ENCODE data around the gene CMTM4.
"Not testable (repeated sequence)": the region's sequence is repeated elsewhere in the genome, so short reads cannot be mapped to it uniquely, and the experiment has no call there.

CMTM4 gene

GRCh38 chr16:66639091-66639885, 57.3 kb downstream of the CMTM4 start:
- no peak for DNase-seq

DNA sequence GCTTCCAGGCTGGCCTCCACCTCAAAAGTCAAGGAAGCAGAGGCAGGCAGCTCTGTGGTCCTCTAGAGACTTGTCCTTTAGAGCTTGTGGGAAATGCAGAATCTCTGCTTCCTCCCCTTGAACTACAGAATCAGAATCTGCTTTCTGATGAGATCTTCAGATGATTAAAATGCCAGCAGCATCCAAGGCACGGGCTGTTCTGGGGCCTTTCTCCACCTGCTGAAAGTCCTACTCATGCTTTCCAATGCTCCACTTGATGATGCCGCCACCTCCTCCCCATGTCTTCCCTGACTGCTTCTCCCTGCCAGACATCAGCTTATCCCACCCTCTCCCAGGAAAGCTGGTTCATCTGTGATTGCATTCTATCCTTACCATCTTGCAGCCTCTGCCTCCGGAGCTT, 58.7 kb downstream of the CMTM4 start:
- no peak for DNase-seq

DNA sequence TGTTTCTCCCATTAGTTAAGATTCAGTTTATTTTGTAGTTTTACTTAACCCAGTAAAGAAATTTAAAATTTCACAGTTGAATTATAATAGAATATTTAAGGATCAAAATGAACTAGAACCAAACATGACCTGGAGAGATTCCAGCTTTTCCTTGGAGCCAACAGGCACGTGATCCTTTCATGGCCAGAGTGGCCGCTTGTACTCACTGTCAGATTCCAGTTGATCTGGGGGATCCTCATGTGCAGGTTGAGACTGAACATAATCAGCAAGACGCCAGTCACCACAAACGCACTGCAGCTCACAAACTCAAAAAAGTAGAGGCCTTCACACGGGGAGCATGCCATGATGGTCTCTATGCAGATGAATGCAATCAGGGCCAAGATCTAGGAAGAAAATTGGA, 60.3 kb downstream of the CMTM4 start:
- DNase-seq: no peak

DNA sequence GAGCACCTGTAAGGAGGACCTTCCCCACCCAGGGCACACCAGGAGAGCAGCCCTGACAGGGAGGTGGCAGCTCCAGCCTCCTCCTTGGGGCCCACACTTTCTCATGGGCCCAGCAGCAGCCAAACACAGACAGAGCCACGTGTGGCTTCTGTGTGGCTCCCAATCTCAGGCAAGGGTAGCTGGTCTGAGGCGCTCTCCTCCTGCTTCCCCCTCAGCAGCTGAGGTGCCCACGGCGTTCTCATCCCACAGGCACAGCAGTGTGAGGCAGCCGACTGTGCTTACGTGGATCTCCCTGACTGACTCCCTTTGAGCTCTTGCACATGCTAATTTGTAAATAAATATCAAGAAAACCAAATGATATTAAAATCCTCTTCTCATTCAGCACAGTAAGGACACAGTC, 61.1 kb downstream of the CMTM4 start:
- DNase-seq: no peak

DNA sequence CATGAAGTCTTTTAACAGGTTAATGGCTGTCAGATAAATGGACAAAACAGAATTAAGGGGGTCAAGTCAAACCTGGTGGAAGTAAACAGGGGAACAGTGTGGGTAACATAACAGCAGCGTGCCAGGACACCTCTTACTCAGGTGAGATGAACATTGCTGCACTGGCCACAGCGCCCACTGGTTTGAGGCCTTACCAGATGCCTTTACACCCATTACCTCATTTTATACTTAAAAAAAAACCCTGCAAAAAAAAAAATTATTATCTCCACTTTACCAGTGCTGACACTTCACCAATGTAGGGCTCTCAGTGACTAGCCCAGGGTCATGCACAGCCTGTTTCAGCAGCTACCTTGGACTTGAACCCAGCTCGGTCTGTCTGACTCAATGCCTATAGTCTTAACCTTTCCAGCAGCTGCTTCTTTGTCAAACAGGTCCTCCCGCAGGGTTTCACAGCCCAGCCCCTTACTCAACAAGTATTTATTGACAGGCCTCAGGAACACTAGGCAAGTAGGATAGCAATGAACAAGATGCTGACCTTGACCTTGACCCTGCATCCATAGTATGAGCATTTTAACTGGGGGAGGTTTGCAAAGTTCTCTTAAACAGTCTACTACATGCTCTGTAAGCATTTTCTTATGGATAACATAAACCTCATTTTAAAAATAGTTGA, 61.9 kb downstream of the CMTM4 start:
- DNase-seq: no peak

DNA sequence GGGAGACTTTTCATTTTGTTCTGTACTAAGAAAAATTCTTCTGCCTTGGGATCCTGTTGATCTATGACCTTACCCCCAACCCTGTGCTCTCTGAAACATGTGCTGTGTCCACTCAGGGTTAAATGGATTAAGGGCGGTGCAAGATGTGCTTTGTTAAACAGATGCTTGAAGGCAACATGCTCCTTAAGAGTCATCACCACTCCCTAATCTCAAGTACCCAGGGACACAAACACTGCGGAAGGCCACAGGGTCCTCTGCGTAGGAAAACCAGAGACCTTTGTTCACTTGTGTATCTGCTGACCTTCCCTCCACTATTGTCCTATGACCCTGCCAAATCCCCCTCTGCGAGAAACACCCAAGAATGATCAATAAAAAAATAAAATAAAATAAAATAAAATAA, 65.0 kb downstream of the CMTM4 start:
- DNase-seq: not testable (repeated sequence)

DNA sequence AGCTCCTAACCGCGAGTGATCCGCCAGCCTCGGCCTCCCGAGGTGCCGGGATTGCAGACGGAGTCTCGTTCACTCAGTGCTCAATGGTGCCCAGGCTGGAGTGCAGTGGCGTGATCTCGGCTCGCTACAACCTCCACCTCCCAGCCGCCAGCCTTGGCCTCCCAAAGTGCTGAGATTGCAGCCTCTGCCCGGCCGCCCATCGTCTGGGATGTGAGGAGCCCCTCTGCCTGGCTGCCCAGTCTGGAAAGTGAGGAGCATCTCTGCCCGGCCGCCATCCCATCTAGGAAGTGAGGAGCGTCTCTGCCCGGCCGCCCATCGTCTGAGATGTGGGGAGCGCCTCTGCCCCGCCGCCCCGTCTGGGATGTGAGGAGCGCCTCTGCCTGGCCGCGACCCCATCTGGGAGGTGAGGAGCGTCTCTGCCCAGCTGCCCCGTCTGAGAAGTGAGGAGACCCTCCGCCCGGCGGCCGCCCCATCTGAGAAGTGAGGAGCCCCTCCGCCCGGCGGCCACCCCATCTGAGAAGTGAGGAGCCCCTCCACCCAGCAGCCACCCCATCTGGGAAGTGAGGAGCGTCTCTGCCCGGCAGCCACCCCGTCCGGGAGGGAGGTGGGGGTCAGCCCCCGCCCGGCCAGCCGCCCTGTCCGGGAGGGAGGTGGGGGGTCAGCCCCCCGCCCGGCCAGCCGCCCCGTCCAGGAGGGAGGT, 65.8 kb downstream of the CMTM4 start:
- DNase-seq: not testable (repeated sequence)

DNA sequence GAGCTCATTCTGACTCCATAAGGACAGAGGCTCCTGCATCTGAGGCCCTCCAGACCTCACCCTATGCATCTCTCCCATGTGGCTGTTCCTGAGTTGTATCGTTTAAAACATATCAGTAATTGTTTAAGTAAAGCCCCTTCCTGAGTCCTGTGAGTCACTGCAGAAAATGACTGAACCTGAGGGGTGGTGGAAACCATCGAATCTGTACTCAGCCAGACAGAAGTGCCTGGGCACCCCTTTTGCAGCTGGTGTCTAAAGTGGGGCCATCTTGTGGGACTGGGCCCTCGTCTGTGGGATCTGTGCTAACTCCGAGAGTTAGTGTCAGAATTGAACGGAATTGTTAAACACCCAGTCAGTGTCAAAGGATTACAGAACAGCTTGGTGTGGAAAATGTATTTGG, 66.7 kb downstream of the CMTM4 start:
- no peak for DNase-seq

DNA sequence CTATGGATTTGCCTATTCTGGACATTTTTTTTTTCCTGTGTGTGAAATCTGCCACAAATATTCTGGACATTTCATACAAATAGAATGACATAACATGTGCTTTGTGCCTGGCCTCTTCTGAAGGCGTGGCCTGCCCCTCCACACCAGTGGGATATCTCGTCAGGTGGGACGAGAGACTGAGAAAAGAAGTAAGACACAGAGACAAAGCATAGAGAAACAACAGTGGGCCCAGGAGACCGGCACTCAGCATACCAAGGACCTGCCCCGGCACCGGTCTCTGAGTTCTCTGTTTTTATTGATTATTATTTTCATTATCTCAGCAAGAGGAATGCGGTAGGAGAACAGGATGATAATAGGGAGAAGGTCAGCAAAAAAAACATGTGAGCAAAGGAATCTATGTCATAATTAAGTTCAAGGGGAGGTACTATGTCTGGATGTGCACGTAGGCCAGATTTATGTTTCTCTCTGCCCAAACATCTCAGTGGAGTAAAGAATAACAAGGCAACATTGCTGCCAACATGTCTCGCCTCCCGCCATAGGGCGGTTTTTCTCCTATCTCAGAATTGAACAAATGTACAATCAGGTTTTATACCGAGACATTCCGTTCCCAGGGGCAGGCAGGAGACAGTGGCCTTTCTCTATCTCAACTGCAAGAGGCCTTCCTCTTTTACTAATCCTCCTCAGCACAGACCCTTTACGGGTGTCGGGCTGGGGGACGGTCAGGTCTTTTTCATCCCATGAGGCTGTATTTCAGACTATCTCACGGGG, 68.7 kb downstream of the CMTM4 start:
- not testable (repeated sequence) for DNase-seq

GRCh38 chr16:66623755-66624154, 72.8 kb downstream of the CMTM4 start:
- DNase-seq: no peak

DNA sequence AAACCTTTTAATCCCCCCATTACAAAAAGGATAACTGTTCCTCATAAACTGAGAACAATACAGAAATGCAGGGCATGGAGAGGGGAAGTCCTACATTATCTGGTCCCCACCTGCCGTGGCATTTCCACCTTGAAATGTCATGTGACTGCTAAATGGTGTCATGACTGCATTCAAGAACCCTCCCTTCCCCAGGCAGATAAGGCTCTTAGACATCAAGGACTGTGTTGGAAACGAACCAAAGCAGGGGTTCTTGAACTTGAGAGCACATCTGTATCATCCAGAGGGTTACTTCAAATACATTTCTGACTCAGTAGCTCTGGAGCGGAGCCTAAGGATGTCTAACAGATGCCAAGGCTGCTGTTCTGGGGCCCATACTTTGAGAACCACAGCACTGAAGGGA, 73.7 kb downstream of the CMTM4 start:
- no peak for DNase-seq

GRCh38 chr16:66621973-66622372, 74.6 kb downstream of the CMTM4 start:
- DNase-seq: no peak

DNA sequence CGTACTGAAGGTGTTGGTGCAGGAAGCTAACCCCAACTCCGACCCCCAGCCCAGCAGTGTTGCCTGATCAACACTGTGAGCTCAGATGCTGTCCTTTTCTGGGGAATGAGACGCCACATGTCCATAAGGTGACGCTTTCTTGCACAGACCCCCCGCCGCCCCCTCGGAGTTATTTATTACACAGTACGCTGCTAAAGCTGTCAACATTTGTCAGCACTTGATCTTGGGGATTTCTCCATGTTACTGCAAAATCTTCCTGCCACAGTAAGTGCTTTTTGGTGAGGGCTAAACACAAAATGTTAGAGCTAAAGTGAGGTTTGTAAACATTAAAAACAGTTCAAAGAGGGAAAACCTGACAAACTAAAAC, 76.1 kb downstream of the CMTM4 start:
- no peak for DNase-seq

DNA sequence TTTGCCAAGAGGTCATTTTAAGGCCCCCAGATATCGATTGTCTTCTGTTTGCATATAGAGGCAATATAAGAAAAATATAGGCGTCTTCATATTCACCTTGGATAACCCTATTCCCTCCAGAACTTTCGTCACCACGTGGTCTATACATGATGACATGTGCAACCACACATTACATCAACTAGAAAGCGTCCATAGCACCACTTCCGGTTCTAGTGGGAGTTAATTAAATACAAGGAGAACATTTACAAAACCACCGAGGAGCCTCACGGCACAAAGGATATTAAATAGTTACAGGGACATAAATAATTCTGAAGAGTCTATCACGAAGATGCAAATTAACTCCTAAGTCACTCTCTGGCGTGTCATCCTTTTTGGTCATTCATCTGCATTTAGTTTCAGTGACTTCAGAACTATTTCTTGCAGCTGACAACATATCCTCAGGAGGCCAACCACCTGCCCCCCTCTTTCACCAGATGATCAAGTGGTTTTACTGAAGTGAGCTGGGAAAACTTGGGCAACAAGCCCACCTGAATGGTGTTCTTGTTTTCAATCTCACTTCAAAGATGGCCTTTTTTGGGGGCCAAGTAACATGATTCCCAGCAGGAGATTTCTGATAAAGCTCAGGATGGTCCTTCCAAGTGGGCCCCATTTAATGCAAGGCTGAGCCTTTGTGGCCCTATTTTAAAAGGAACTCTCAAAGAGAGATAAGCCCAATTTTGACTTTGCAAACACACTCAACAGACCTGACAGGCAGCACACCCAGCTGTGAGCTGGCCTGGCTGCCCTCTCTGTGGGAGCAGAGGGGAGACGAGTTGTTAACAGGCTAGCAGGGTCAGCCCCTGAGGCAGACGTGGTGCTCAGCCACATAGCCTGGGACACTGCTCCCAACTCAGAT, 76.8 kb downstream of the CMTM4 start:
- no peak for DNase-seq

DNA sequence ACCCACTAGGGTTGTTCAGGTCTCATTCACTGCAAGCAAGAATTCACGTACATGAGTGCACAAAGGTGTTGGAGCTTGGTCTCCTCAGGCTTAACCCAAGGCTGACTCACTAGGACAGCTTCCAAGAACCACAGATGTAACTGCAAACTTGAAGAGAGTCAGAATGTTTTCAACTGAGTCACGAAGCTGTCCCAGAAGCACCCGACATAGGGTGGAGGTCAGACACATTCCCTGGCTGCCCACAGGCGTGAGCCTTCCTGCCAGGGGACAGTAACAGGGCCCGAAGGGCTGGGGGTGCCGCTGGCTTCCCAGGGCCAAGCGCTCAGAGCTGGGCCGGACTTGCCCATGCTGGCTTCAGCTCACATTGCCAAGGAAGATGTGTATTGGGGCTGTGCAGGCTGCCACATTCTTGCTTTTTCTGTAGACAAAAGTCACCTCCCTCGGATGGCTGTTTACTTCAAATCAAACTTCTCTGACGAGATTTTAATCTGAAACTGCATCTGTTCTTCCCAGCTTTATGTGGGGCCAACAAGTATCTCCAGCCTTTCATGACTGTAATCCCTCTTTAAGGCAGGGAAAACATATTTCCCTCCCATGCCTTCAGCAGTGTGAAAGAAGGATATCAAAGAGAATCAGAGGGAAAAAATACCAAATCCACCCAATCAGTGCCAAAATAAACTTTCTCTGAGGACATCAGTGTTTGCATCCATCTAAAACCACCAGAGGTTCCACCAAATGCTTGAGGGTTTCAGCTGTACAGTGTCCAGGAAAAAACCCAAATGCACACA, 77.8 kb downstream of the CMTM4 start:
- DNase-seq: no peak

- DNase-seq: no peak
These were observed 78.8 kb downstream of the CMTM4 start for GRCh38 chr16:66617728-66618127.

GRCh38 chr16:66617010-66617434, 79.5 kb downstream of the CMTM4 start:
- DNase-seq: no peak

GRCh38 chr16:66616592-66616991, 80.0 kb downstream of the CMTM4 start:
- DNase-seq: no peak

DNA sequence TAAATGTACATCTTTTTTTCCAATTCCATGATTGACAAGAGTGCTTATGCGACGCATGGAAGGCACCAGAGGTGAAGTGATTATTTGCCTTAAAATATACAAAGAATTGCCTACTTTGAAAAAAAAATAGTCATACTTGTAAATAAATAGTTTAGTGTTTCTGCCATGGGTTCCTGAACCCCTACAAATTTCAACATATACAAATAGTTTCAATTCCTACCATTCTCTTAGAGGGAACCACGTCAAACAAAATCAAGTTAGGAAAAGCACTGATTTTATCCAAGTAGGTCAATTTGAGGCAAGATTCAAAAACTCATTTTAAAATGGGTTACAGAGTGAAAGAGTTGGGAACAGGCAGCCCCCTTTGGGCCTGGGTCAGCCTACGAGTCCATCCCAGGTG, 80.4 kb downstream of the CMTM4 start:
- DNase-seq: no peak

DNA sequence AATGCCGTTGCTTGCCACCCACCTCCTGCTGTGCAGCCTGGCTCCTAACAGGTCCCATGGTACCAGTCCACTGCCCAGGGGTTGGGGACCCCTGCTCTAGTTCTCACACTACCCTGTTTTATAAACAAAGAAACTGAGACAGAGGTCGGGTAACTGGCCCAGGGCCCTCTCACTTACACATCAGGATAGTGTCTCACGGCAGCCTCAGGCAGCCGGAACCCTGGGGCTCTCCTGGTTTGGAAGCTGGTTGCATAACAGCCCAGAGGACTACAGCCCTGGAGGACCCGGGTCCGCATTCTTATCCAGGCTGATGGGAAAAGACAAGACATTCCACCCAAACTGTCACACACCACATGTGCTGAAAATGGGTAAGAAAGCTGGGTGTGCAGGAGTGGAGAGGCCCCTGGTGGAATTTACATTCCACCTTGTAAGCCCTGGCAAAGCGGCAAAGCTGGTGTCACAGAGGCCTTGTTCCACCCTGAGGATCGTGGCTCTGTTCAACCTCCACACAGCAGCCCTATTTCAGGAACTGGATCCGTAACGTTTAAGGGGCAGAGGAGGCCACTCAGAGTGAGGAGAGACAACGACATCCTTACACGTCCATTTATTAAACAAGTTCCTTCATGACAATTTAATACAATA, 82.3 kb downstream of the CMTM4 start:
- DNase-seq: no peak

- no peak for DNase-seq
These were observed 84.1 kb downstream of the CMTM4 start for GRCh38 chr16:66612422-66612821.
